Rectal smooth muscle tissue (tissue), 1 donor: ENCODE measurements around the gene MDN1.

Experiments used
- H3K27ac ChIP-seq: one replicate; pipeline ENCODE4 v1.7.0; 2013; ENCODE audit warnings: low read depth, low read length, inconsistent platforms
- H3K27me3 ChIP-seq: one replicate; pipeline ENCODE4 v1.7.0; 2013; ENCODE audit warnings: low read length; ENCODE audit not compliant: control insufficient read depth, insufficient read depth
- H3K36me3 ChIP-seq: one replicate; pipeline ENCODE4 v1.7.0; 2013; ENCODE audit warnings: low read length; ENCODE audit not compliant: control insufficient read depth, insufficient read depth
- H3K4me1 ChIP-seq: one replicate; pipeline ENCODE4 v1.7.0; 2013; ENCODE audit warnings: low read length; ENCODE audit not compliant: control insufficient read depth, insufficient read depth
- H3K4me3 ChIP-seq: one replicate; pipeline ENCODE4 v1.7.0; 2013; ENCODE audit warnings: low read length
- H3K9ac ChIP-seq: one replicate; pipeline ENCODE4 v1.7.0; 2013; ENCODE audit warnings: low read length

Gene MDN1

DNA sequence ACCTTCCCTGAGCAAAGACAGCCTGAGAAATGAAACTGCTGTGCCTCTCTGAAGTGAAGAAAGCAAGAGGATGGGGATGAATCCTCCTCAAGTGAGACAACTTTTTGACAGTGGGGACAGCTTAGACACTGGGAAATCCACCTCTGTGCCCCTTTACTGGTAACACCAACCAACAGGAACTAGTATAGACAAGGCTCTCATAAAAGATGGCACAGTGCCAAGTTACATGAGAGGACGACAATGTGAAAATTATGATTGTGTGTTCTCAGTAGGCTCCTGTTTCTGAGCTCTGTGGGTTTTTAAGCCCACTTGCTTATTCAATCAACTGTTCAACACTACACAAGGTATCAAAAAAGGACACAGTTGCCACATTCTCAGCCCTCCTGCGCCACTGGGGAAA, 139.4 kb downstream of the MDN1 start:
- Histone ChIP-seq H3K4me3 (no peak overlapping the region), H3K36me3 (peaks cover 47% of the 10 kb centered on the region), H3K27me3 (no peaks in the 10 kb centered on the region), H3K4me1 (no peaks in the 10 kb centered on the region), H3K9ac (no peak overlapping the region), H3K27ac (no peak overlapping the region)

DNA sequence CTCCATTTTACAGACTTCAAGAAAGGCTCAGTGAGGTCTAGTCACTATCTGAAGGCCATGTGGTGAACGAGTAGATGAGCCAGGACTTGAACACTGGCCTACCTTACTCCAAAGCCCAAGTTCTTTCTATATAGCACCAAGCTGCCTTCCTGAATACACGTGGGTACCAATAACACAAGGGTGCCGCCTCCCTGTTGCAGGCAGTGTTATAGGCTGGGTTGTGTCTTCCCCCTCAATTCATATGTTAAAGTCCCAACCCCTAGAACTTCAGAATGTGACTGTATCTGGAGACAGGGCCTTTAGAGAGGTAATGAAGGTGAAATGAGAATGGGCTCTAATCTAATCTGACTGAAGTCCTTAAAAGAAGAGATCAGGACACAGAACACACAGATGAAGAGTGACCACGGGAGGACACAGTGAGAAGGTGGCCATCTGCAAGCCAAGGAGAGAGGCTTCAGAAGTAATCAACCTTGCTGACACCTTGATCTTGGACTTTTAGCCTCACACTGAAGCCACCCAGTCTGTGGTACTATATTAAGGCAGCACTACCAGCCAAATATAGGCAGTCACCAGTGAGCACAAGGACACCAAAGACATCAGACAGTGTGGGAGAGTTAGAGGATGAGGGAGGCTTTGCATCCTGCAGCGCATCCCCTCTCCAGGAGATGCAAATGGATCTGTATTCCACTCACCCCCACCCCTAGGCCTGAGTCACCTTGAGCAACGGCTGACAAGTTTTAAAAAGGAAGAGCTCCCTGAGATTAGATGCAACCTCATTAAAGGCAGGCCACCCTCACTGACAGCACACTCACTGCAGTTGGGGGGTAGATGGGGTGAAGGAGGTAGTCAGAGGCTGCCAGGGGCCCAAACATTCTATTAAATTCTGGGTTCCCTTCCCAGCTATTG, 140.1 kb downstream of the MDN1 start:
- Histone ChIP-seq H3K36me3 (peaks cover 47% of the 10 kb centered on the region), H3K4me3 (no peak overlapping the region), H3K27me3 (no peaks in the 10 kb centered on the region), H3K27ac (no peak overlapping the region), H3K4me1 (no peaks in the 10 kb centered on the region), H3K9ac (no peak overlapping the region)

DNA sequence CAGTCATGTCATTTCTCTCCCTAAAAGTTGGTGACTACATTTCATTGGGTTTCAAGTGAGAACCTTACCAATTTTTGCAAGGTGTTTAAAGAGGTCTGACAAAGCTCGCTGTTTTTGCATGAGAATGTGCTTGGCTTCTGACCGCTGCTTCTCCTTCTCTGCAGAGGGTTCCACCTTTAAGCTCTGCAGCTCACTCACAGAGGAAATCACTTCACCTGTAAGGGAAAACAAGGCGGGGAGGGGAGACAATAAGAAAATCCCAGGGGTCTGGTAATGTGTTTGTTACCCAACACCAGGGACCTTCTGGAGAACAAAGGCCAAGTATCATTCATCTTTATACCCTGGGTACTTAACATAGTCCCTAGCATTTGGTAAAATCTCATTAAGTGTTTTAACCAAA, 141.1 kb downstream of the MDN1 start:
- peaks cover 49% of the 10 kb centered on the region for H3K36me3 ChIP-seq
- H3K4me1 ChIP-seq: no peaks in the 10 kb centered on the region
- H3K27ac ChIP-seq: no peak overlapping the region
- no peak overlapping the region for H3K4me3 ChIP-seq
- no peak overlapping the region for H3K9ac ChIP-seq
- H3K27me3 ChIP-seq: no peaks in the 10 kb centered on the region

DNA sequence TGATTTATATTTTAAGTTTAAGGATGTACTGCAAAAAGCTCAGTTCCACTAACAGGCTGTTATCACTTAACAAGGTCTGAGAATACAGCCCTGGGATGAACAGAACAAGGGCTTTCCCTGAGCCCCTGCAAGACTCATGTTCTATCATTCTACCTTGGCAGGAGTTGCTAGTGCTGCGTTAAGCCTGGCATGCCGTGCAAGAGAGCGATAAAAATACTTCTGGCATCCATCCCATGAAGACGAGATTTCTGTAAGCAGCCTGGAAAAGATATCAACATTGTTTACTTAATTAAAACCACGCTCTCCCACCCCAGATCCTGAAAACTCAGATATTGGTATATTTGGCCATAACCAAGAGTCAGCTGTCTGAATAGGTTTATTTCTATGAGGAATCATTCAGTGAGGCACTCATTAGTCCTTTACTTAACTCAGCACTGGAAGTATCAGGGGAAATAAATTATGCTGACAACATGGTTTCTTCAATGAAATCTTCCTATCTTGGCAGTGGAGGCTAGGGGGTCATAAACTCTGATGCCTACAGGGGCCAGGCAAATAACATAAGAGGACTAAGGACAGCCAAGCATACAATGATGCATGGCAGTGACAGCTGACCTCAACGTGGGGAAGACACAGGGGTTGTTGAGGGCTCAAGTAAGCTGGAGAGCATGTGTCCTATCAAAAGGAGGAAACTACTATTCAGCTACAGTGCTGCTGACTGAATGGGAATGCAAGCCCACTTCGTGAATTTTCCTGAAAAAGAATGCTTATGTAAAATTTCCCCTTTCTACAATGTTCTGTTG, 143.4 kb downstream of the MDN1 start:
- Histone ChIP-seq H3K4me3 (no peak overlapping the region), H3K4me1 (no peaks in the 10 kb centered on the region), H3K27me3 (no peaks in the 10 kb centered on the region), H3K9ac (no peak overlapping the region), H3K27ac (no peak overlapping the region), H3K36me3 (peaks cover 52% of the 10 kb centered on the region)

DNA sequence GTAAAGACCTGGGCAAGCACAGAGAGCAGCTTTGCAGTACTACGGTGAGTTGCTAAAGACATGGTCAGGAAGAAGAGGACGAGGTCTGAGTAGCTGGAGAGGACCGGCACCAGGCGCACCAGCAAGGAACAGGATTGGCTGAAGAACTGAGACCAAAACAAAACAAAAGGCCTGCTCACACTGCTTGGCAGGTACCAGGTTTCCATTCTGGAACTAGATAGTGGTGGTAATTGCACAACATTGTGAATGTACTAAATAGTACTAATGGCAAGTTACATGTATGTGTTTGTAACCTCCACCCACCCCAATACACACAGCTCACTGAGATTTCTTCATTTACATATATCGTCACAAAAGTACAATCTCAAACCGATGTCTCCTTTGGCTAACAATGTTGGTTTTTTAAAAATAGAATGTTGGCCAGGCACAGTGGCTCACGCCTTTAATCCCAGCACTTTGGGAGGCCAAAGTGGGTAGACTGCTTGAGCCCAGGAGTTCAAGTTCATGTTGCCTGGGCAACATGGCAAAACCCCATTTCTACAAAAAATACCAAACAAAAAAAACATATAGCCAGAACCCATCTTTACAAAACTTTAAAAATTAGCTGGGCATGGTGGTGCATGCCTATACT, 148.5 kb downstream of the MDN1 start:
- H3K27me3 ChIP-seq: no peaks in the 10 kb centered on the region
- no peaks in the 10 kb centered on the region for H3K4me1 ChIP-seq
- no peak overlapping the region for H3K9ac ChIP-seq
- H3K36me3 ChIP-seq: peaks cover 46% of the 10 kb centered on the region
- no peak overlapping the region for H3K27ac ChIP-seq
- no peak overlapping the region for H3K4me3 ChIP-seq

DNA sequence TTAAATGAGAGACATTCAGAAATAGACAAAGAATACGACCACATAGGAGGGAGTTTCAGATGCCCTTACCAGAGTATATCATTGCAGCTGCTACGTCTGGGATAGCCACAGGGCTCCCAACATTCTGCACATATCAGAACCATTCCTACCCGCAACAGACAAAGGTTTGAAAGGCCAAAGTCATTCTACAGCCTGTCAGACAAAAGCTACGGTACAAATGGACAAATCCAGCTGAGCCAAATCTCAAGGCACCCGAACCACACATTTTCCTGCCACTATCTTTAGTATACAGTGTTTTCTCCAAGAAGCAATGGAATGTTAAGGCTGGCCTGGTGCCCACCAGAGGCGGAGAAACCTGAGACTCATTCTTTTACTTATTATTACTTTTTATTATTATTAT, 150.6 kb downstream of the MDN1 start:
- H3K27ac ChIP-seq: no peak overlapping the region
- no peaks in the 10 kb centered on the region for H3K27me3 ChIP-seq
- H3K9ac ChIP-seq: no peak overlapping the region
- no peaks in the 10 kb centered on the region for H3K4me1 ChIP-seq
- peaks cover 29% of the 10 kb centered on the region for H3K36me3 ChIP-seq
- no peak overlapping the region for H3K4me3 ChIP-seq

DNA sequence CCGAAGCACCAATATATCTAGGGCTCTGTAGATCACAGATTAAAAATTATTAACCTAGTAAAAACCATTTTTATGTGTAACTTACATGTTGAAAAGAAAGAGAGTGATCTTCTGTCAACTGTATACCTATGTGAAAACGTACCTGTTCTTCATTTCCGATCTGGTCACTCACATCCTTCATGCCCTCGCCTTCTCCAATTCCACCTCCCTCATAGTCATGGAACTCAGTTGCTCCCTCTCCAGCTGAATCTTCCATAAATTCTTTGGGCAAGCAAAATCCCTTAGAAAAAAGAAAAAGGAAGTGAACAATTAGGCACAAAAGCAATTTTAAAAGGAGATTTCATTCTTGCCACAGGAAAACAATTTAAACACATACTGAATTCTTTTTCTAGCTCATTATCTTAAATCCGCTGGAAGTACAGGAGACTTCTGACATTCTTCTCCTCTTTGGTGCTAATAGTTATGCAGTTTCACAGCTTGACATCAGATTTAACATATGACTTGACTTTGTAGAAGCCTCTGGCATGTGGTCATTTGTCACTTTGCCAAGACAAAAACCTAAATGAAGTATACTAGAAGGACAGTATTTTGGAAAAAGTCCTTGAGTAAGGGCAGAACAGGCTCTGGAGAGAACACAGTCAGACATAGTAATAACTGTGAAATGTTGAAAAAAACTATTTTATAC, 151.6 kb downstream of the MDN1 start:
- Histone ChIP-seq H3K27ac (no peak overlapping the region), H3K27me3 (no peaks in the 10 kb centered on the region), H3K9ac (no peak overlapping the region), H3K4me1 (no peaks in the 10 kb centered on the region), H3K4me3 (no peak overlapping the region), H3K36me3 (peaks cover 25% of the 10 kb centered on the region)

DNA sequence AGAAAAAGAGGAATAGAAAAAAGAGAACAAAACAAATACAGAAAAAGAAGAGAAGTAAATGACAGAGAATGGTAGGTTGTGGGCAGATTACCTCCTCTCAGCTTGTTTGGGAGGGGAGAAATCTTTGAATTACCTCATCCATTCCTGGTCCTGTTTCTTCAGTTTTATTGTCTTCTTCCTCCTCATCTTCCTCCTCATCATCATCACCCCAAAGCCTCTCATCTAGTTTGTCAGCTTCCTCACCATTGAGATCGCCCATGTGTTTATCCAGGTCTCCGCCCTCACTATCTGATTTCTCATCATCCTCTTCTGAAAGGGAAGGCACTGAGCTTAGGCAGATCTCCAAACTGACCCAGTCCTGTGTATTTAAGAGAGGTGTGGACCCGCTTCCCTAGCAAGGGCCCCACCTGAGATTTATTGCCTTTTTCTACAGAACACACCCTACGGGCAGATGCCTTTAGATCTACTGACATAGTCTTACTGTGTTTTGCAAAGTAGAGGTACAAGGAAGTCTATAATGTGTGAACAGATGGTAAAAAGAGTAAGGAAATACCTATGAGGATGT, 156.9 kb downstream of the MDN1 start:
- Histone ChIP-seq H3K4me3 (no peak overlapping the region), H3K27ac (no peak overlapping the region), H3K4me1 (no peaks in the 10 kb centered on the region), H3K9ac (no peak overlapping the region), H3K36me3 (peaks cover 32% of the 10 kb centered on the region), H3K27me3 (no peaks in the 10 kb centered on the region)

DNA sequence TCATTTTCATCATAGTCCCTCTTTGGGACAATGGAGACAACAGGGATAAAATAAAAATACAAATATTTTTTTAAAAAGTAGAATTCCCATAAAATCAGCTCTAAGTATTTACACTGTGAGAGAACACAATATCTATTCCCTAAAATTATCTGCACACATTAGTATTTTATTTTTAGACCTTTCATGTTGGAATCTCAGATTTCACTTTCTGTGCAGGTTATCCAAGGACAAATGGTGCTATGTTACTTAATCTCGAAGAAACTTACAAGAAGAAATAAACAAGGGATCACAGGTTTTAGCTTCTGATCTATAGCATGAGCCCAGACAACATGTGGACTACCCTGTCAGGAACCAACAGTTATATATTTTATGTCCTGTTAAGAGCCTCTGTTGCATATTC, 158.0 kb downstream of the MDN1 start:
- Histone ChIP-seq H3K4me3 (no peak overlapping the region), H3K27me3 (no peaks in the 10 kb centered on the region), H3K36me3 (peaks cover 39% of the 10 kb centered on the region), H3K9ac (no peak overlapping the region), H3K4me1 (no peaks in the 10 kb centered on the region), H3K27ac (no peak overlapping the region)

DNA sequence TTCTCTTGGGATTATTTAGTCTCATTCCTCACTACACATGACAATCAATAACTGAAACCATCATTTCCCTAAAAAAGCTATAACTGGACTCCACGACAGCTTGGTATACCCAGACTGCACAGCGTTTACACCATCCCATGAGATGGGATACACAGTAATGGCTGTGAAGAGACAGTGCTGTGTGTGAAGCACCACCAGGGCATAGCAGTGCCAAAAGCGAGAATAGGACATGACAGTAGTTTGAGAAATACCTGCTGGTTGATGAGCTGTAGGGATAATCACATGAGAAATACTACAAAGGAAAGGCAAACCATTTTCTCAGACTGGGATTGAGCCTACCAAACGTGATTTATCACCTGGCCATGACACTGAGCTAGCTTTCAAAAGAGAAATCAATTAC, 158.6 kb downstream of the MDN1 start:
- peaks cover 43% of the 10 kb centered on the region for H3K36me3 ChIP-seq

DNA sequence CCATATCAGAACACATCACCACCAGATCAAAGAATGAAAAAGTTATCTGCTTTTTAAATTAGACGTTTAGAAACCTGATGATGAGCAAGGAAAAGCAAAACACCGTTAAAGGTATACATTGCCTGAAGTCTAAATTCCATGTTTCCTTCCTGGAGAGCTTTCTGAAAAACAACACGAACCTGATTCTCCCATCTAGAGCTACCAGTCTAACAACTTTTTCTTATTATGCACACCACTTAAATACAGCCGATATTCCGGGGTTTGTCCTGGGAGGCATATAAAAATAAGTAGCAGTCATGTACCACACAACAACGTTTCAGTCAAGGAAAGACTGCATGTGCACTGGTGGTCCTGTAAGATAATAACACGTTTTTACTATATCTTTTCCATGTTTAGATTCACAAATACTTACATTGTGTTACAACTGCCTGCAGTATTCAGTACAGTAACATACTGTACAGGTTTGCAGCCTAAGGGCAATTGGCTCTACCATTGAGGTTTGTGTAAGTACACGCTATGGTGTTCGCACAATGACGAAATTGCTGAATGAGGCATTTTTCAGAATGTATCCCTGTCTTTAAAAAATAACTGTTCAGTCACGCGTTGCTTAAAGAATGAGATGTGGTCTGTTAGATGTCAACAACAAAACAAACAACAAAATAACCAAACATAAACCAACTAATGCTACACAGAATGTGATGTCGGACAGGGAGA, 162.0 kb downstream of the MDN1 start:
- Histone ChIP-seq H3K27me3 (no peaks in the 10 kb centered on the region), H3K36me3 (peaks cover 48% of the 10 kb centered on the region), H3K27ac (no peak overlapping the region), H3K4me3 (no peak overlapping the region), H3K9ac (no peak overlapping the region), H3K4me1 (no peaks in the 10 kb centered on the region)

More for the DNA sequence above, 158.6 kb downstream of the MDN1 start:
- no peaks in the 10 kb centered on the region for H3K27me3 ChIP-seq
- H3K4me3 ChIP-seq: no peak overlapping the region
- no peak overlapping the region for H3K9ac ChIP-seq
- no peaks in the 10 kb centered on the region for H3K4me1 ChIP-seq
- H3K27ac ChIP-seq: no peak overlapping the region
